Measurements from ENCODE around the gene PCDHGB5. TPM values are rescaled to one million over a fixed set of nuclear protein-coding genes. Genes with fewer than 3 reads are reported as not detected.
A peak's percentile ranks its signal among the peaks of the same experiment; 100 is the strongest.

The PCDHGB5 gene
- total RNA-seq, 1 experiment from 2014 or later: 3.2 TPM

- Mint-ChIP-seq H3K9me3 (ENCODE audit: unreplicated experiment) (peaks cover 36% of the 10 kb centered on the region), H3K4me1 (ENCODE audit: insufficient read depth, unreplicated experiment) (no peaks in the 10 kb centered on the region), H3K27me3 (ENCODE audit: insufficient read depth, unreplicated experiment) (no peaks in the 10 kb centered on the region), H3K27ac (ENCODE audit: low read depth, unreplicated experiment) (no peak overlapping the region), H3K4me3 (ENCODE audit: unreplicated experiment) (no peak overlapping the region), H3K36me3 (ENCODE audit: insufficient read depth, unreplicated experiment) (peaks cover 5% of the 10 kb centered on the region)
- intact Hi-C loops (cut with micrococcal nuclease): no loop called here
- ChIA-PET POLR2A (no interaction called here), CTCF (interaction anchor here (0.6 to 3.7 kb wide), 5 partner anchors 56 to 167 kb away, joined by 3 to 32 read pairs (median 3); no protein-coding TSS in a partner anchor)
- no peak for TF ChIP-seq CTCF (IDR thresholded peaks at IDR 0.05; ENCODE audit: unreplicated experiment)
- no peak for DNase-seq (ENCODE audit: unreplicated experiment)
- no TSS peak for BruUV-seq (replicated peaks)
These were observed 861 bp downstream of the PCDHGB5 start for GRCh38 chr5:141398608-141399007.

- TF ChIP-seq CTCF (IDR thresholded peaks at IDR 0.05; ENCODE audit: unreplicated experiment): no peak
- no peaks in the 10 kb centered on the region for H3K27me3 Mint-ChIP-seq (ENCODE audit: insufficient read depth, unreplicated experiment)
- H3K4me3 Mint-ChIP-seq (ENCODE audit: unreplicated experiment): no peak overlapping the region
- POLR2A ChIA-PET: interaction anchor here (1.1 kb wide), 1 partner anchor 158 kb away, joined by 3 read pairs; no protein-coding TSS in a partner anchor
- H3K4me1 Mint-ChIP-seq (ENCODE audit: insufficient read depth, unreplicated experiment): no peaks in the 10 kb centered on the region
- CTCF ChIA-PET: interaction anchor here (0.7 to 2.2 kb wide), 6 partner anchors 14 to 164 kb away, joined by 3 to 8 read pairs (median 3); partner anchors contain the start of genes PCDHGA10 and PCDHGA7
- no TSS peak for BruUV-seq (replicated peaks)
- peaks cover 5% of the 10 kb centered on the region for H3K36me3 Mint-ChIP-seq (ENCODE audit: insufficient read depth, unreplicated experiment)
- H3K9me3 Mint-ChIP-seq (ENCODE audit: unreplicated experiment): peaks cover 28% of the 10 kb centered on the region
- intact Hi-C loops (cut with micrococcal nuclease): no loop called here
- no peak overlapping the region for H3K27ac Mint-ChIP-seq (ENCODE audit: low read depth, unreplicated experiment)
- no peak for DNase-seq (ENCODE audit: unreplicated experiment)
These were observed 2.0 kb downstream of the PCDHGB5 start for GRCh38 chr5:141399555-141400258.

GRCh38 chr5:141402553-141403243 lies 5.0 kb downstream of the PCDHGB5 start, which contains the start of gene PCDHGA9:
PCDHGA9 (plus strand) TSS chr5:141402778; CDS start chr5:141402953, 175 bp downstream.
- peaks cover 31% of the 10 kb centered on the region for H3K9me3 Mint-ChIP-seq (ENCODE audit: unreplicated experiment)
- ChIA-PET POLR2A (interaction anchor here (1.1 kb wide), 1 partner anchor 122 kb away, joined by 3 read pairs; no protein-coding TSS in a partner anchor), CTCF (interaction anchor here (0.6 to 1.1 kb wide), 5 partner anchors 31 to 211 kb away, joined by 3 to 7 read pairs (median 3); no protein-coding TSS in a partner anchor)
- no TSS peak for BruUV-seq (replicated peaks)
- peak; percentile 43 for DNase-seq (ENCODE audit: unreplicated experiment)
- no peaks in the 10 kb centered on the region for H3K4me1 Mint-ChIP-seq (ENCODE audit: insufficient read depth, unreplicated experiment)
- no peak for TF ChIP-seq CTCF (IDR thresholded peaks at IDR 0.05; ENCODE audit: unreplicated experiment)
- intact Hi-C loops (cut with micrococcal nuclease): no loop called here
- no peak within 1 kb of the TSS for H3K4me3 Mint-ChIP-seq (ENCODE audit: unreplicated experiment)
- no peak within 1 kb of the TSS for H3K27ac Mint-ChIP-seq (ENCODE audit: low read depth, unreplicated experiment)
- no peaks in the 10 kb centered on the region for H3K27me3 Mint-ChIP-seq (ENCODE audit: insufficient read depth, unreplicated experiment)
- peaks cover 5% of the 10 kb centered on the region for H3K36me3 Mint-ChIP-seq (ENCODE audit: insufficient read depth, unreplicated experiment)

GRCh38 chr5:141403387-141403786 lies 5.6 kb downstream of the PCDHGB5 start:
- H3K36me3 Mint-ChIP-seq (ENCODE audit: insufficient read depth, unreplicated experiment): peaks cover 5% of the 10 kb centered on the region
- H3K27me3 Mint-ChIP-seq (ENCODE audit: insufficient read depth, unreplicated experiment): no peaks in the 10 kb centered on the region
- H3K9me3 Mint-ChIP-seq (ENCODE audit: unreplicated experiment): peaks cover 35% of the 10 kb centered on the region
- no TSS peak for BruUV-seq (replicated peaks)
- POLR2A ChIA-PET: interaction anchor here (1.1 kb wide), 1 partner anchor 121 kb away, joined by 3 read pairs; no protein-coding TSS in a partner anchor
- no peak for DNase-seq (ENCODE audit: unreplicated experiment)
- no peak for TF ChIP-seq CTCF (IDR thresholded peaks at IDR 0.05; ENCODE audit: unreplicated experiment)
- H3K27ac Mint-ChIP-seq (ENCODE audit: low read depth, unreplicated experiment): no peak overlapping the region
- H3K4me1 Mint-ChIP-seq (ENCODE audit: insufficient read depth, unreplicated experiment): no peaks in the 10 kb centered on the region
- intact Hi-C loops (cut with micrococcal nuclease): no loop called here
- H3K4me3 Mint-ChIP-seq (ENCODE audit: unreplicated experiment): no peak overlapping the region
- CTCF ChIA-PET: interaction anchor here (0.6 to 1.1 kb wide), 6 partner anchors 11 to 212 kb away, joined by 3 to 7 read pairs (median 4); no protein-coding TSS in a partner anchor

All from MCF 10A (cell line).